ENCODE data around the gene HRAS. TPM values are rescaled to one million over a fixed set of nuclear protein-coding genes. Genes with fewer than 3 reads are reported as not detected.
A peak's percentile ranks its signal among the peaks of the same experiment; 100 is the strongest.

Gene HRAS
- total and polyA plus RNA-seq, 2 of the 13 experiments (the other 11 are each of a cell fraction or from before 2014, with no cell fraction given), result 32.9 to 50.0 TPM

GRCh38 chr11:557328-558132, 22.2 kb upstream of the HRAS start (continued):
- TF ChIP-seq MNT (IDR thresholded peaks at IDR 0.05) (peak; percentile 37), ZNF276 (CRISPR knock-in tag; IDR thresholded peaks at IDR 0.05; ENCODE audit: low read depth) (0 out of 2 replicates have a peak, but pooled peaks have one; percentile 39), ZEB1 (IDR thresholded peaks at IDR 0.05; ENCODE audit: insufficient replicate concordance, low read depth) (peak; percentile 33), BHLHE40 (IDR thresholded peaks at IDR 0.05; ENCODE audit: low read length) (no peak), MAX (IDR thresholded peaks at IDR 0.05) (peak; percentile 75), BCL6 (CRISPR knock-in tag; IDR thresholded peaks at IDR 0.05) (no peak), ZSCAN25 (CRISPR knock-in tag; IDR thresholded peaks at IDR 0.05) (peak; percentile 73; the same call in 1 of the 2 replicates), ZNF687 (CRISPR knock-in tag; IDR thresholded peaks at IDR 0.05) (peak; percentile 92), LRRFIP1 (CRISPR knock-in tag; conservative IDR thresholded peaks at IDR 0.05) (no peak)
